Activated CD8-positive, alpha-beta T cell treated with anti-CD3 and anti-CD28 coated beads for 36 hours (primary cell): ENCODE results near the gene PPM1D. TPM values are rescaled to one million over a fixed set of nuclear protein-coding genes. Genes with fewer than 3 reads are reported as not detected.

Experiments
- ATAC-seq: fragments of 200-7000 bp; cut with Tn5 transposase; one replicate; pipeline ENCODE4 v1.10.0; 2021; ENCODE audit warnings: mild to moderate bottlenecking, moderate library complexity
- CTCF ChIA-PET: fragments of 350-600 bp; sonication (Branson Sonifier 250); formaldehyde crosslinking; loops from one replicate; lab custom pipeline; 2021; ENCODE audit warnings: antibody characterized with exemption; lab: Charles Lee
- POLR2A ChIA-PET: fragments of 350-600 bp; sonication (Branson Sonifier 250); formaldehyde crosslinking; loops from one replicate; lab custom pipeline; 2021; ENCODE audit warnings: antibody characterized with exemption; lab: Charles Lee
- DNase-seq: peaks from one replicate; pipeline ENCODE4 v3.0.0-alpha.2; 2020
- H3K27ac Mint-ChIP-seq: one replicate; pipeline ENCODE4 v1.8.0; 2021; ENCODE audit warnings: mild to moderate bottlenecking, mixed read lengths
- H3K27me3 Mint-ChIP-seq: one replicate; pipeline ENCODE4 v1.8.0; 2021; ENCODE audit warnings: mixed read lengths
- H3K36me3 Mint-ChIP-seq: one replicate; pipeline ENCODE4 v1.8.0; 2021; ENCODE audit warnings: low read depth, mixed read lengths
- H3K4me1 Mint-ChIP-seq: one replicate; pipeline ENCODE4 v1.8.0; 2021; ENCODE audit warnings: low read depth, mixed read lengths
- H3K4me3 Mint-ChIP-seq: one replicate; pipeline ENCODE4 v1.8.0; 2021; ENCODE audit warnings: mild to moderate bottlenecking, moderate library complexity, mixed read lengths
- H3K9me3 Mint-ChIP-seq: one replicate; pipeline ENCODE4 v1.8.0; 2021; ENCODE audit warnings: mixed read lengths
- CTCF ChIP-seq: fragments of 200-600 bp; IDR thresholded peaks from one replicate; pipeline ENCODE4 v1.8.0; 2022; ENCODE audit warnings: antibody characterized with exemption, mild to moderate bottlenecking
- intact Hi-C: fragments of 100-400 bp; cut with micrococcal nuclease; formaldehyde crosslinking; loops from one replicate; pipeline ENCODE4 v1.10.0; 2022
- total RNA-seq, 2 experiments: library from RNA; stranded (reverse); gene quantifications; one replicate each; pipeline ENCODE4 v1.2.3, GENCODE V29; 2021

The PPM1D gene
- total RNA-seq, 2 experiments from 2014 or later = 11.6 to 12.3 TPM

GRCh38 chr17:60598001-60598736 lies 1.8 kb upstream of the PPM1D start:
- POLR2A ChIA-PET = interaction anchor here (0.6 to 3.5 kb wide), 3 partner anchors 11 to 41 kb away, joined by 3 to 14 read pairs (median 4); no protein-coding TSS in a partner anchor
- TF ChIP-seq CTCF = no peak
- no peak for ATAC-seq
- Mint-ChIP-seq H3K4me3 (peak overlapping the region; percentile 42), H3K36me3 (peaks cover 4% of the 10 kb centered on the region), H3K27me3 (peaks cover 1% of the 10 kb centered on the region), H3K9me3 (no peaks in the 10 kb centered on the region), H3K27ac (peak overlapping the region; percentile 18), H3K4me1 (peaks cover 18% of the 10 kb centered on the region)
- CTCF ChIA-PET = no interaction called here
- DNase-seq = no peak
- intact Hi-C loops = no loop called here

GRCh38 chr17:60599220-60599619 lies 773 bp upstream of the PPM1D start:
- ChIA-PET POLR2A (interaction anchor here (0.6 to 3.5 kb wide), 11 partner anchors 22 to 1256 kb away, joined by 3 to 14 read pairs (median 3); partner anchors contain the start of genes BCAS3 and USP32), CTCF (interaction anchor here (0.9 to 1.5 kb wide), 2 partner anchors 39 to 78 kb away, joined by 3 to 10 read pairs; partner anchors contain the start of gene BCAS3)
- no peak for TF ChIP-seq CTCF
- Mint-ChIP-seq H3K27me3 (peaks cover 1% of the 10 kb centered on the region), H3K9me3 (no peaks in the 10 kb centered on the region), H3K4me1 (peaks cover 27% of the 10 kb centered on the region), H3K36me3 (peaks cover 4% of the 10 kb centered on the region), H3K4me3 (peak overlapping the region; percentile 84), H3K27ac (peak overlapping the region; percentile 95)
- intact Hi-C loops = no loop called here
- ATAC-seq (peak; percentile 11), DNase-seq (peak; percentile 11)

- ChIA-PET CTCF (interaction anchor here (0.7 to 1.8 kb wide), 8 partner anchors 10 to 77 kb away, joined by 3 to 10 read pairs (median 4); partner anchors contain the start of gene BCAS3), POLR2A (interaction anchor here (0.6 to 3.5 kb wide), 6 partner anchors 11 to 76 kb away, joined by 3 to 14 read pairs (median 6); partner anchors contain the start of gene BCAS3)
- peaks cover 4% of the 10 kb centered on the region for H3K36me3 Mint-ChIP-seq
- H3K27me3 Mint-ChIP-seq = peaks cover 1% of the 10 kb centered on the region
- H3K27ac Mint-ChIP-seq = peak overlapping the region; percentile 95
- H3K4me1 Mint-ChIP-seq = peaks cover 36% of the 10 kb centered on the region
- intact Hi-C loops = no loop called here
- peak; percentile 66 for TF ChIP-seq CTCF
- H3K4me3 Mint-ChIP-seq = peak overlapping the region; percentile 84
- ATAC-seq = peak; percentile 19
- peak; percentile 83 for DNase-seq
- no peaks in the 10 kb centered on the region for H3K9me3 Mint-ChIP-seq
Observed at GRCh38 chr17:60600490-60601446, 775 bp downstream of the PPM1D start.

- peak overlapping the region; percentile 84 for H3K27ac Mint-ChIP-seq
- ATAC-seq (no peak), DNase-seq (peak; percentile 56)
- peaks cover 43% of the 10 kb centered on the region for H3K4me1 Mint-ChIP-seq
- H3K27me3 Mint-ChIP-seq = peaks cover 1% of the 10 kb centered on the region
- H3K4me3 Mint-ChIP-seq = peak overlapping the region; percentile 84
- POLR2A ChIA-PET = interaction anchor here (0.6 to 3.5 kb wide), 3 partner anchors 12 to 36 kb away, joined by 3 to 14 read pairs (median 3); no protein-coding TSS in a partner anchor
- no peaks in the 10 kb centered on the region for H3K9me3 Mint-ChIP-seq
- peaks cover 6% of the 10 kb centered on the region for H3K36me3 Mint-ChIP-seq
- intact Hi-C loops = no loop called here
- TF ChIP-seq CTCF = no peak
- CTCF ChIA-PET = interaction anchor here (0.7 to 1.8 kb wide), 7 partner anchors 11 to 76 kb away, joined by 3 to 9 read pairs (median 4); partner anchors contain the start of gene BCAS3
Observed at GRCh38 chr17:60601447-60602384, 1.7 kb downstream of the PPM1D start.
